T-cell (primary cell): ENCODE data around the gene DNAJC13. TPM values are rescaled to one million over a fixed set of nuclear protein-coding genes. Genes with fewer than 3 reads are reported as not detected.

Experiments used
- ATAC-seq, 4 experiments: fragments of 200-7000 bp in 3 of 4; fragments of 150-1000 bp in 1 of 4; cut with Tn5 transposase; replicated peaks in 1 of 4; 1 replicate in 3 of 4; 2 replicates in 1 of 4; pipeline ENCODE4 v1.10.0; 2021; ENCODE audit warnings: moderate library complexity in 3 of 4, mild to moderate bottlenecking in 2 of 4, moderate number of reproducible peaks in 1 of 4
- CTCF ChIA-PET, 2 donors: fragments of 300-600 bp; sonication (Branson Sonifier 250); formaldehyde crosslinking; loops; one replicate each; lab custom pipeline; 2022; ENCODE audit warnings: antibody characterized with exemption in 2 of 2; lab: Charles Lee
- POLR2A ChIA-PET, 2 donors: fragments of 300-600 bp; sonication (Branson Sonifier 250); formaldehyde crosslinking; loops; one replicate each; lab custom pipeline; 2022; ENCODE audit warnings: antibody characterized with exemption in 2 of 2; lab: Charles Lee
- DNase-seq, 35 experiments: peaks; one replicate each; pipeline versions ENCODE4 v3.0.0 to v3.0.0-alpha.2; 2013 to 2023
- H3K27ac ChIP-seq: one replicate; pipeline ENCODE4 v1.5.1; 2013; ENCODE audit warnings: low read length
- H3K27me3 ChIP-seq, 2 experiments: replicated peaks in 1 of 2; 1 replicate in 1 of 2; 2 replicates in 1 of 2; pipeline versions ENCODE4 v1.6.1 to v1.7.0; 2013; ENCODE audit warnings: low read length in 1 of 2, mixed read lengths in 1 of 2; ENCODE audit not compliant: control insufficient read depth in 2 of 2, insufficient read depth in 2 of 2; ENCODE audit errors: extremely low read depth in 1 of 2
- H3K36me3 ChIP-seq, 2 donors: 1 replicate in 1 of 2; 2 replicates in 1 of 2; pipeline versions ENCODE4 v1.6.1 to v1.7.0; 2013; ENCODE audit warnings: low read length in 1 of 2; ENCODE audit not compliant: control insufficient read depth in 2 of 2, insufficient read depth in 1 of 2; ENCODE audit errors: extremely low read depth in 1 of 2
- H3K4me1 ChIP-seq, 2 experiments: 1 replicate in 1 of 2; 2 replicates in 1 of 2; pipeline versions ENCODE4 v1.6.1 to v1.7.0; 2013; ENCODE audit warnings: low read length in 2 of 2, mixed read lengths in 1 of 2; ENCODE audit not compliant: insufficient read depth in 2 of 2, control insufficient read depth in 1 of 2; ENCODE audit errors: extremely low read depth in 1 of 2
- H3K4me3 ChIP-seq, 2 donors: 1 replicate in 1 of 2; 2 replicates in 1 of 2; pipeline versions ENCODE4 v1.5.1 to v1.7.0; 2013; ENCODE audit warnings: mild to moderate bottlenecking in 2 of 2, low read length in 1 of 2, moderate library complexity in 1 of 2; ENCODE audit not compliant: control insufficient read depth in 1 of 2; ENCODE audit errors: extremely low read depth in 1 of 2
- H3K9me3 ChIP-seq: 2 replicates; pipeline ENCODE4 v1.7.0; 2013
- H3K27ac Mint-ChIP-seq, 2 donors: one replicate each; pipeline ENCODE4 v1.8.0; 2020 to 2021; ENCODE audit warnings: mild to moderate bottlenecking in 2 of 2, mixed read lengths in 2 of 2
- H3K27me3 Mint-ChIP-seq, 2 donors: one replicate each; pipeline ENCODE4 v1.8.0; 2021 to 2022; ENCODE audit warnings: mixed read lengths in 2 of 2
- H3K36me3 Mint-ChIP-seq: one replicate; pipeline ENCODE4 v1.8.0; 2021; ENCODE audit warnings: mixed read lengths
- H3K4me1 Mint-ChIP-seq, 3 donors: one replicate each; pipeline ENCODE4 v1.8.0; 2020 to 2022; ENCODE audit warnings: mixed read lengths in 3 of 3, mild to moderate bottlenecking in 1 of 3
- H3K4me3 Mint-ChIP-seq, 3 donors: one replicate each; pipeline ENCODE4 v1.8.0; 2020 to 2022; ENCODE audit warnings: mild to moderate bottlenecking in 3 of 3, mixed read lengths in 3 of 3, moderate library complexity in 3 of 3
- H3K9me3 Mint-ChIP-seq, 3 donors: one replicate each; pipeline ENCODE4 v1.8.0; 2020 to 2022; ENCODE audit warnings: mixed read lengths in 3 of 3
- WGBS: methylation state at CpG from one replicate; pipeline ENCODE4 v1.1.5; 2013; ENCODE audit warnings: missing lambda C conversion rate; ENCODE audit not compliant: insufficient coverage; 5-methylcytosine and 5-hydroxymethylcytosine counted together
- total RNA-seq, 35 experiments: library from RNA in 6 of 35; stranded (reverse) in 6 of 35; fragments of 120-200 nt in 1 of 35; gene quantifications; one replicate each; pipeline versions ENCODE4 v1.2.1 to v1.2.4 and lab custom pipeline; 2013 to 2026

DNAJC13 gene
- total RNA-seq, 5 donors from 2014 or later (not counting 1 experiment from before 2014, with no cell fraction given), result 28.7 to 33.7 (median 31.3) TPM

GRCh38 chr3:132448216-132448961, 31.1 kb downstream of the DNAJC13 start:
- Histone ChIP-seq H3K27me3 (no peaks in the 10 kb centered on the region), H3K27ac (no peak overlapping the region), H3K36me3 (peaks cover 0 to 36% of the 10 kb centered on the region in 2 donors), H3K9me3 (no peaks in the 10 kb centered on the region), H3K4me3 (no peak overlapping the region), H3K4me1 (peaks cover 0 to 3% of the 10 kb centered on the region in 2 experiments)
- no peaks in the 10 kb centered on the region for H3K27me3 Mint-ChIP-seq
- H3K36me3 Mint-ChIP-seq, result peaks cover 29% of the 10 kb centered on the region
- no peak overlapping the region for H3K4me3 Mint-ChIP-seq
- H3K9me3 Mint-ChIP-seq, result no peaks in the 10 kb centered on the region
- H3K4me1 Mint-ChIP-seq, result peaks cover 0 to 8% (median 8%) of the 10 kb centered on the region in 3 donors
- no peak for DNase-seq
- ATAC-seq, result no peak
- CTCF ChIA-PET, result no interaction called here
- POLR2A ChIA-PET, result interaction anchor here (0.5 to 0.6 kb wide), 2 partner anchors 25 to 178 kb away, joined by 3 to 6 read pairs; no protein-coding TSS in a partner anchor
- no CpG with 5 or more reads among the region's 6 CpGs for WGBS
- no peak overlapping the region for H3K27ac Mint-ChIP-seq

GRCh38 chr3:132456136-132456535, 38.8 kb downstream of the DNAJC13 start:
- ChIA-PET POLR2A (interaction anchor here in 1 of 2 donors (0.6 kb wide), 1 partner anchor 15 kb away, joined by 4 read pairs; no protein-coding TSS in a partner anchor), CTCF (no interaction called here)
- no CpG with 5 or more reads among the region's 3 CpGs for whole genome bisulfite sequencing
- H3K4me1 ChIP-seq, result no peaks in the 10 kb centered on the region
- H3K4me3 ChIP-seq, result no peak overlapping the region
- H3K36me3 ChIP-seq, result peaks cover 4 to 73% of the 10 kb centered on the region in 2 donors
- Mint-ChIP-seq H3K36me3 (peaks cover 73% of the 10 kb centered on the region), H3K9me3 (no peaks in the 10 kb centered on the region), H3K4me3 (no peak overlapping the region), H3K4me1 (no peaks in the 10 kb centered on the region), H3K27ac (no peak overlapping the region), H3K27me3 (no peaks in the 10 kb centered on the region)
- no peak for ATAC-seq
- DNase-seq, result no peak
- H3K27ac ChIP-seq, result no peak overlapping the region
- no peaks in the 10 kb centered on the region for H3K9me3 ChIP-seq
- no peaks in the 10 kb centered on the region for H3K27me3 ChIP-seq

- no peak overlapping the region for H3K4me3 ChIP-seq
- DNase-seq, result no peak
- H3K27ac ChIP-seq, result no peak overlapping the region
- Mint-ChIP-seq H3K9me3 (no peaks in the 10 kb centered on the region), H3K36me3 (peaks cover 74% of the 10 kb centered on the region), H3K4me3 (no peak overlapping the region), H3K27me3 (no peaks in the 10 kb centered on the region), H3K27ac (no peak overlapping the region), H3K4me1 (no peaks in the 10 kb centered on the region)
- POLR2A ChIA-PET, result interaction anchor here in 1 of 2 donors (0.5 kb wide), 1 partner anchor 1698 kb away, joined by 3 read pairs; no protein-coding TSS in a partner anchor
- ATAC-seq, result no peak
- no peaks in the 10 kb centered on the region for H3K9me3 ChIP-seq
- CTCF ChIA-PET, result no interaction called here
- H3K27me3 ChIP-seq, result no peaks in the 10 kb centered on the region
- WGBS, result no CpG with 5 or more reads among the region's 3 CpGs
- H3K36me3 ChIP-seq, result peaks cover 4 to 74% of the 10 kb centered on the region in 2 donors
- H3K4me1 ChIP-seq, result no peaks in the 10 kb centered on the region
Observed at GRCh38 chr3:132456571-132456970, 39.3 kb downstream of the DNAJC13 start.

- CTCF ChIA-PET, result no interaction called here
- WGBS, result no CpG with 5 or more reads among the region's 1 CpG
- Histone ChIP-seq H3K9me3 (no peaks in the 10 kb centered on the region), H3K27ac (no peak overlapping the region), H3K4me1 (no peaks in the 10 kb centered on the region), H3K27me3 (no peaks in the 10 kb centered on the region), H3K4me3 (no peak overlapping the region), H3K36me3 (peaks cover 4 to 71% of the 10 kb centered on the region in 2 donors)
- Mint-ChIP-seq H3K4me3 (no peak overlapping the region), H3K4me1 (no peaks in the 10 kb centered on the region), H3K27ac (no peak overlapping the region), H3K36me3 (peaks cover 69% of the 10 kb centered on the region), H3K9me3 (no peaks in the 10 kb centered on the region), H3K27me3 (no peaks in the 10 kb centered on the region)
- POLR2A ChIA-PET, result no interaction called here
- ATAC-seq (no peak), DNase-seq (no peak)
Observed at GRCh38 chr3:132457286-132457685, 40.0 kb downstream of the DNAJC13 start.

- H3K4me1 Mint-ChIP-seq, result no peaks in the 10 kb centered on the region
- DNase-seq (no peak), ATAC-seq (no peak)
- no peaks in the 10 kb centered on the region for H3K9me3 Mint-ChIP-seq
- no peaks in the 10 kb centered on the region for H3K27me3 Mint-ChIP-seq
- H3K27me3 ChIP-seq, result no peaks in the 10 kb centered on the region
- no peak overlapping the region for H3K27ac ChIP-seq
- H3K4me1 ChIP-seq, result no peaks in the 10 kb centered on the region
- WGBS, result no CpG with 5 or more reads among the region's 3 CpGs
- peaks cover 56% of the 10 kb centered on the region for H3K36me3 Mint-ChIP-seq
- no peaks in the 10 kb centered on the region for H3K9me3 ChIP-seq
- POLR2A ChIA-PET, result no interaction called here
- no peak overlapping the region for H3K27ac Mint-ChIP-seq
- no peak overlapping the region for H3K4me3 ChIP-seq
- CTCF ChIA-PET, result interaction anchor here in 1 of 2 donors (0.6 to 0.7 kb wide), 2 partner anchors 9 to 1773 kb away, joined by 4 read pairs; no protein-coding TSS in a partner anchor
- peaks cover 4 to 69% of the 10 kb centered on the region in 2 donors for H3K36me3 ChIP-seq
- H3K4me3 Mint-ChIP-seq, result no peak overlapping the region
Observed at GRCh38 chr3:132459551-132459950, 42.2 kb downstream of the DNAJC13 start.

GRCh38 chr3:132461544-132461943, 44.2 kb downstream of the DNAJC13 start:
- H3K36me3 ChIP-seq, result peaks cover 2 to 57% of the 10 kb centered on the region in 2 donors
- DNase-seq (no peak), ATAC-seq (no peak)
- H3K4me3 ChIP-seq, result no peak overlapping the region
- H3K9me3 ChIP-seq, result no peaks in the 10 kb centered on the region
- 100% methylated on average over 1 of the region's 5 CpGs for WGBS
- Mint-ChIP-seq H3K4me1 (no peaks in the 10 kb centered on the region), H3K9me3 (no peaks in the 10 kb centered on the region), H3K4me3 (no peak overlapping the region), H3K27ac (no peak overlapping the region), H3K36me3 (peaks cover 39% of the 10 kb centered on the region), H3K27me3 (no peaks in the 10 kb centered on the region)
- H3K4me1 ChIP-seq, result no peaks in the 10 kb centered on the region
- H3K27me3 ChIP-seq, result no peaks in the 10 kb centered on the region
- H3K27ac ChIP-seq, result no peak overlapping the region
- ChIA-PET POLR2A (no interaction called here), CTCF (no interaction called here)
